GM12874 (cell line): ENCODE data around the gene BMP5.

Experiments used
- CTCF ChIP-seq: IDR thresholded peaks from 2 replicates; pipeline ENCODE4 v1.5.1; 2011; ENCODE audit warnings: low read depth, mild to moderate bottlenecking, control low read depth, low read length, moderate library complexity; ENCODE audit not compliant: insufficient read depth

The BMP5 gene

GRCh38 chr6:55875400-55875799 lies at the start of gene BMP5:
TSS of gene BMP5 (minus strand) at chr6:55875590. CDS start at chr6:55874865, 725 bp downstream.
- TF ChIP-seq CTCF: no peak

- no peak for TF ChIP-seq CTCF
These were observed 47.0 kb upstream of the BMP5 start for GRCh38 chr6:55922406-55922805.

- TF ChIP-seq CTCF: no peak
These were observed 44.4 kb upstream of the BMP5 start for GRCh38 chr6:55919716-55920308.

- TF ChIP-seq CTCF: no peak
These were observed 43.2 kb upstream of the BMP5 start for GRCh38 chr6:55918639-55919038.

GRCh38 chr6:55917751-55918415 lies 42.5 kb upstream of the BMP5 start:
- no peak for TF ChIP-seq CTCF

- no peak for TF ChIP-seq CTCF
These were observed 40.8 kb upstream of the BMP5 start for GRCh38 chr6:55916188-55916587.

- TF ChIP-seq CTCF: no peak
These were observed 38.1 kb upstream of the BMP5 start for GRCh38 chr6:55913228-55914195.
